GM19025 (cell line): ENCODE measurements around the gene HS3ST3A1.

Source experiments
- ATAC-seq: cut with Tn5 transposase; IDR thresholded peaks from one replicate; pipeline ENCODE4 v1.9.1; 2021; ENCODE audit warnings: mild to moderate bottlenecking, low read depth, moderate library complexity; ENCODE audit not compliant: unreplicated experiment

The HS3ST3A1 gene

GRCh38 chr17:13457783-13458182 lies 143.9 kb downstream of the HS3ST3A1 start:
- ATAC-seq: no peak
